IPS-18c (cell line): ENCODE data around the gene ISL2.

Experiments
- H3K4me3 ChIP-seq: 2 replicates; pipeline ENCODE4 v1.7.0; 2013; ENCODE audit warnings: low read depth, mild to moderate bottlenecking, low read length, moderate library complexity; ENCODE audit not compliant: insufficient read depth
- H3K9me3 ChIP-seq: one replicate; pipeline ENCODE4 v1.6.1; 2013; ENCODE audit warnings: mild to moderate bottlenecking, low read length, moderate library complexity; ENCODE audit not compliant: control insufficient read depth, insufficient read depth

The ISL2 gene

DNA sequence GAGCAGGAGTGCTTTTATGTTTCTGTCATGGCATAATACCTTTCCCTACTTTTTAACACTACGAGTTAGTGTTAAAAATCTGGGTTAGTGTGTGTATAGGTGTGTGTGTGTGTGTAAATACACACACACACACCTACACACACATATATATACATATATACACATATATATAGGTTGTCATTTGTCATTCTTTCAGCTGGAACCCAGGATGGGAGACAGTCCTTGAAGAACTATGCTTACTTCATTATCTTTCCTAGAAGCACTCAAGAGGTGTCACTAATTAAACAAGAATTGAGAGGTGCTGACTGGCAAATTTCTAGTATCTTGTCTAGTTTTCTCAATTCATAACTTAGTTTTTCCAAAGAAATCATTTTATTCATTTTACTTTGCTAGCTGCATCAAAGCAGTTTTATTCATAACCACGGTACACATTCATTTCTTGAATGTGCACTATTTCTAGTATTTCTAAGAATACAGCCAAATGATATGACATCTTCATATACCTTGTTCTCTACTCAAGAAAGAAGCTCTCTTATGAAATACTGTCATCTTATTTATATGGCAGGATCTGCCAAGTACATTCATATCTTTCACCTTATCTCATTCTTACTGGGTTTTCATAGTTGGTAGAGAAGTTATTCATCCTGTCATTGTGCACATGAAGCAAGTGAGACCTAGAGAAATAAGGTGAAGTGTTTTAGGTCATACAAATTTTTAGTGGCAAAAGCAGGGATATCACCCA is 46.6 kb downstream of the ISL2 start:
- Histone ChIP-seq H3K9me3 (no peaks in the 10 kb centered on the region), H3K4me3 (no peak overlapping the region)

DNA sequence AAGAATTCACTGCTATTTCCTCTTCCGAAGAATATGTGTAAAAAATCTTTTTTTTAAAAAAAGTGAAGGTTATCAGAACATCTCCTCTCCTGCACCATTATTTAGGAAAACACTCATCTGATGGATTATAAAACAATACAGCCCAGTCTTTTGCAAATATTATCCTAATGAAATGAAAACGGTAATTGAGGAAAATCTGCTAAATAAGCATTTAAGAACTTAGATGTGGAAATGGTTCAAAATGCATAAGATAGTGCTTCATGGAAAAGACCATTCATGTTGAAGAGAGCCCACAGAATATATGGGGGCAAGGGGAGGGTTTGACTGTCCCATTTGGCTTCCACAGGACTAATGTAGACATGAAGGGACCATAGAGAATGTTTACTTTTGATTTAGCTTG is 47.8 kb downstream of the ISL2 start:
- Histone ChIP-seq H3K9me3 (no peaks in the 10 kb centered on the region), H3K4me3 (no peak overlapping the region)

DNA sequence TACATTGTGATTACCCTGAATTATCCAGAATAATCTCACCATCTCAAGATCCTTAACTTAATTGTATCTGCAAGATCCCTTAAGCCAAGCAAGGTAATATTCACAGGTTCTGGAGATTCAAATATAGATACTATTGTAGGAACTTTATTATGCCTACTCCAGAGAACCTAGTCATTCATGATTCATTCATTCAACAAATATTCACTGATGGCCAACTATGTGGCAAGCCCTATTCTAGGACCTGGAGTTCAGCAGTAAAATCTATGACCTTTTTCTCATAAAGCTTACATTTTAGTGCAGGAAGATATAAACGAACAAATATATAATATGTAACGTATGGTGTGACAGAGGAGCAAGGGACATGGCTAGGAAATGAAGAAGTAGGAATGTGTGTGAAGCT is 49.6 kb downstream of the ISL2 start:
- Histone ChIP-seq H3K9me3 (no peaks in the 10 kb centered on the region), H3K4me3 (no peak overlapping the region)

DNA sequence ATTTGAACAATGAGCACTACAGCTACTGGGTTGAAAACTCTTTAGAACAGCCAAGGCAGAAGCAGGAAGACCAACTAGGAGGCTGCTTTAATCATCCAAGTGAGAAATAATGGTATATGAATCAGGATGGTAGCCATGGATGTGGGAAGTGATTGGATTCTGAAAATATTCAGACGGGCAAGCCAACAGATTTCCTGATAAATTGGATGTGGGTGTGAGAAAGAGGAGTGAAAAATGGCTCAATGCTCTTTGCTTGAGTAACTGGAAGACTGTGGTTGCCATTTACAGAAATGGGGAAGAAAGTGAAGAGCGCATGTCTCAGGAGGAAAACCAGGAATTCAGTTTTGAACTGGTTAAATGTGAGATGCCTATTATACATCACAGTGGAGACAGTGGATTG is 50.4 kb downstream of the ISL2 start:
- no peak overlapping the region for H3K4me3 ChIP-seq
- no peaks in the 10 kb centered on the region for H3K9me3 ChIP-seq

DNA sequence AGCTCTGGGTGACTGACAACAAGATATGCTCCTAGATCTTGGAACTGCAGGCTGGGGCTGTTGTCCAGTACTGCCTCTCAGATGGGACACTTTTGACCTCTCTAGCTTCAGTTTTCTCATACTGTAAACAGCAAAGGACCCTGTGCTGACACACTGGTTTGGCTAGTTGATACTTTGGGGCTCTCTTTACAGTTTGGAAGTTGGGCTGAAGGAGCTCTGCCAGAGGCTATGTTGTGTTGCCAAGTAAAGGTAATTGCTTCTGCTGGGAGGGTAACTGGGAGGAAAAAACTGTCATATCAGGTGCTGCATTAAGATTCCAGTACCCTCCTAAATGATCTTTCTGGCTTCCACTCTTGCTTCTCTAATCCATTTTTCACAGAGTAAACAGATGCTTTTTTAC is 54.0 kb downstream of the ISL2 start:
- Histone ChIP-seq H3K9me3 (no peaks in the 10 kb centered on the region), H3K4me3 (no peak overlapping the region)

DNA sequence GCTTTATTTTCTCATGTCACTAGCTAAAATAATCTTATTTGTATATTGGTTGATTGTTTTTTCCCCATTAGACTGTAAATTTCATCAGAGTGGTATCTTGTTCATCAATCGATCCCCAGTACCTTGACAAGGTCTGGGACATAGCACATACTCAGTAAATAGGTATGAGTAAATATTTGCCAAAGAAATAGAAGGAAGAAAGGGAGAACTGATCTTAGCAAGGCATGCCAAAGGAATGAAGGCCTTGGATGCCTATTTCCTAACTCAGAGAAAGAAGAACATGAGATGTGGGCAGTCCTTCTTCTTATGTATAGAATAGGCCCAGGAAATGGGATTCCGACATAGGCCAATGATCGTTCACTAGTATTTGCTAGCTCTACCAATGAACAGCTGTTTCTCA is 54.7 kb downstream of the ISL2 start:
- no peak overlapping the region for H3K4me3 ChIP-seq
- H3K9me3 ChIP-seq = no peaks in the 10 kb centered on the region

DNA sequence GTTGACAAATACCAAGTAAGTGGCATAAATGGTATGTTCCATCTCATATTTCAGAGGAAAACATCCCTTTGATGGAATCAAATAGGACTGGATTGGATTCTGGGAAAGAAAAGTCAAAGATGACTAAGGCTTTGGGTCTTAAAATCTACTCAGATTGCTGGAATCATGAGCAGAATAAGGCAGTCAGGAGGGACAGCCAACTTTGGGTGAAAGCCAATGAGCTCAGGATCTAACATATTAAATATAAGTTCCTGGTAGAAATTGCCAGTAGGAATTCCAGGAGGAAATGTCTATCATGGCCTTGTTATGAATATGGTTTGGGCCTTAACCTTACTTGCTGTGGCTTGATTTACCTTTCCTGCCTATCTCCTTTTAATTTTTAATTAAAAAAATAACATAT is 55.3 kb downstream of the ISL2 start:
- H3K4me3 ChIP-seq = no peak overlapping the region
- no peaks in the 10 kb centered on the region for H3K9me3 ChIP-seq
